ENCODE measurements around the gene ZXDB.
A peak's percentile ranks its signal among the peaks of the same experiment; 100 is the strongest.
"Not testable (repeated sequence)": the region's sequence is repeated elsewhere in the genome, so short reads cannot be mapped to it uniquely, and the experiment has no call there.

ZXDB gene

GRCh38 chrX:57587062-57587461 lies 4.7 kb upstream of the ZXDB start:
- intact Hi-C loops (cut with DNase I; ENCODE audit: low total_unique reads), result no loop called here
- no peak for DNase-seq
- H3K27ac ChIP-seq, result no peak overlapping the region
- H3K27me3 ChIP-seq, result no peaks in the 10 kb centered on the region
- no peak overlapping the region for H3K4me3 ChIP-seq
- no peaks in the 10 kb centered on the region for H3K36me3 ChIP-seq
- H3K9me3 ChIP-seq, result no peaks in the 10 kb centered on the region
- no peak for TF ChIP-seq CTCF (IDR thresholded peaks at IDR 0.05)
- peaks cover 0 to 4% (median 0%) of the 10 kb centered on the region in 4 donors for H3K4me1 ChIP-seq

- peaks cover 0 to 4% (median 0%) of the 10 kb centered on the region in 4 donors for H3K4me1 ChIP-seq
- intact Hi-C loops (cut with DNase I; ENCODE audit: low total_unique reads), result no loop called here
- no peak for DNase-seq
- H3K36me3 ChIP-seq, result no peaks in the 10 kb centered on the region
- no peaks in the 10 kb centered on the region for H3K27me3 ChIP-seq
- no peak for TF ChIP-seq CTCF (IDR thresholded peaks at IDR 0.05)
- no peak overlapping the region for H3K27ac ChIP-seq
- no peaks in the 10 kb centered on the region for H3K9me3 ChIP-seq
- no peak overlapping the region for H3K4me3 ChIP-seq
Observed at GRCh38 chrX:57587607-57588006, 4.2 kb upstream of the ZXDB start.

- H3K36me3 ChIP-seq, H3K27me3 ChIP-seq, H3K9me3 ChIP-seq: not testable (repeated sequence)
- intact Hi-C loops (cut with DNase I; ENCODE audit: low total_unique reads), result loop anchor here (10.0 kb wide), 1 partner anchor 312 kb away; no protein-coding TSS in a partner anchor
- peak overlapping the region; percentile 96 to 97 for H3K27ac ChIP-seq
- peak overlapping the region; percentile 65 to 68 for H3K4me3 ChIP-seq
- H3K4me1 ChIP-seq, result peaks cover 0 to 23% (median 1%) of the 10 kb centered on the region in 4 donors
- peak in 1 of 2 donors; percentile 66 for DNase-seq
Observed at GRCh38 chrX:57592160-57592893, 516 bp downstream of the ZXDB start.

- H3K27me3 ChIP-seq, H3K9me3 ChIP-seq, H3K36me3 ChIP-seq: not testable (repeated sequence)
- Histone ChIP-seq H3K27ac (peak overlapping the region; percentile 96 to 97), H3K4me3 (peak overlapping the region; percentile 65 to 68), H3K4me1 (peaks cover 0 to 24% (median 1%) of the 10 kb centered on the region in 4 donors)
- DNase-seq, result peak in 1 of 2 donors; percentile 64
- intact Hi-C loops (cut with DNase I; ENCODE audit: low total_unique reads), result loop anchor here (10.0 kb wide), 1 partner anchor 312 kb away; no protein-coding TSS in a partner anchor
Observed at GRCh38 chrX:57592894-57593215, 1.0 kb downstream of the ZXDB start.

GRCh38 chrX:57595381-57595811 lies 3.6 kb downstream of the ZXDB start:
- Histone ChIP-seq H3K4me1 (peaks cover 0 to 24% (median 1%) of the 10 kb centered on the region in 4 donors), H3K9me3 (no peaks in the 10 kb centered on the region), H3K27me3 (no peaks in the 10 kb centered on the region), H3K4me3 (no peak overlapping the region), H3K36me3 (no peaks in the 10 kb centered on the region), H3K27ac (peak overlapping the region in 1 of 2 donors; percentile 35)
- DNase-seq, result no peak
- TF ChIP-seq CTCF (IDR thresholded peaks at IDR 0.05), result no peak
- intact Hi-C loops (cut with DNase I; ENCODE audit: low total_unique reads), result loop anchor here (10.0 kb wide), 1 partner anchor 309 kb away; no protein-coding TSS in a partner anchor

GRCh38 chrX:57596109-57596508 lies 4.3 kb downstream of the ZXDB start:
- H3K36me3 ChIP-seq, result no peaks in the 10 kb centered on the region
- peaks cover 0 to 20% (median 1%) of the 10 kb centered on the region in 4 donors for H3K4me1 ChIP-seq
- no peaks in the 10 kb centered on the region for H3K27me3 ChIP-seq
- H3K4me3 ChIP-seq, result no peak overlapping the region
- intact Hi-C loops (cut with DNase I; ENCODE audit: low total_unique reads), result loop anchor here (10.0 kb wide), 1 partner anchor 309 kb away; no protein-coding TSS in a partner anchor
- no peak for TF ChIP-seq CTCF (IDR thresholded peaks at IDR 0.05)
- DNase-seq, result no peak
- H3K9me3 ChIP-seq, result no peaks in the 10 kb centered on the region
- peak overlapping the region in 1 of 2 donors; percentile 35 for H3K27ac ChIP-seq
